ENCODE data around the gene CALML5.

The CALML5 gene

GRCh38 chr10:5532618-5533097 is 33.3 kb upstream of the CALML5 start:
- no peak for FAIRE-seq

- no peak for FAIRE-seq
Observed at GRCh38 chr10:5532307-5532605, 32.9 kb upstream of the CALML5 start.

GRCh38 chr10:5531558-5532306 is 32.4 kb upstream of the CALML5 start:
- no peak for FAIRE-seq

DNA sequence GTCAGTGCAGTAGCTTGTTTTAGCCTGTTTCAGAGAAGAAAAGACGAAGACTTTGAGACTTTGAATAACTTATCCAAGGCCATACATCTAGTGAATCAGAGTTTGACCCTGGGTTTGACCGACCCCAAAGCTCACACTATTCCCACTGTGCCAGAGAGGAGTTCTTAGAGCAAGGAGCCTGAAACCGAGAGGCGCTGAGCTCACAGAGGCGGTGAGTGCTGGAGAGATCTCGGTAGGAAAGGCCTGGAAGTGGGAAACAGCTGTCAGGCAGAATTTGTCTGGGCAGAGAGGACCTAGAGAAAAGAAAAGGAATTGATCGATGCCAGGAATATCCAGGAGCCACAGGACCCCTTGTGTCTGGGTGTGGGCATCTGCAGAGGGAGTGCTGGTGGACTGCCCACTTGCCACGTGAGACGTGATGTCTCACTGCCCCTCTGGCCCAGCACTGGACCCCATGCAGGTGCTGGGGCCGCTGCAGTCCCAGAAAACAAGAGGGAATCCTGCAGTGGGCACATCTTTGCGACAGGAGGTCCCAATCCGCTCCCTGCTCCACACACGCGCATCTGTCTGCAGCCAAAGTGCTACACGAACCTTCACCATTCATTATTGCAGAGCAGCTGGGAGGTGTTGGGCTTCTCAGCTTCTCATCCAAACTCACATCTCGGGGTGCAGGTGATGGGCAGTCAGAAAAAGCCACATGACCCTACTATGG is 31.6 kb upstream of the CALML5 start:
- no peak for FAIRE-seq

GRCh38 chr10:5530412-5530806 is 31.0 kb upstream of the CALML5 start:
- no peak for FAIRE-seq

- FAIRE-seq, result no peak
Observed at GRCh38 chr10:5529702-5530411, 30.5 kb upstream of the CALML5 start.

DNA sequence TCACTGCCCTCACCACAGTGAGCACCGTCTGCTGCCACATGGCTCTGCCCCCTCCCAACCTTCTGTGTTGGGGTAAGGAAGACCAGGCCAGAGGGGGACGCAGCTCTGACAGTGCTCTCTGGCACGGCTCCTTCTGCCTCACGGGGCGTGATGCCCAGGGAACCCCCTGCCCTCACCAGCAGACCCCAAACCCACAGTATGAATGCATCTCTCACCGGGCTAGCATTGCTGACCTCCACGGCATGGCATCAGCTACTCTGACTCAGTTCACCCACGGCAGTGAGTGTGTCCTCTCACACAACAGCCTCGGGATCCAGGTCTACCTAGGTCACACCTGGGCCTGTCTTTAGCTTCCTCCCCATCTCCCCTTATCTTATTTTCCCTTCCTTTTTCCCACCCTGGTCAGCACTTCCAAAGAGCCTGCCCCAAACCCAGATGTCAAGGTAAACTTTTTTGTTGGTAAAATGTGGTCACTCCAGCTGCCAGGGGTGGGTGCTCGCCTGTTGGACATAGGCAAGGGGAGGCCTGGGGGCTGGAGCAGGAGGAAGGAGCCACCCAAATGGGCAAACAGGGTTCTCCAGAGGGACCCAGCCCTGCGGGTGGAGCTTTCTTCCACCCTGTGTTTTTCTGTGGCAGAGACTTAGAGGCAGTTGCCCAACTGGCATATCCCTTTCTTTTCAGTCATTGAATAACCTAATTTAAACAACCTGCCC is 29.8 kb upstream of the CALML5 start:
- FAIRE-seq, result no peak

GRCh38 chr10:5527332-5528200 is 28.2 kb upstream of the CALML5 start:
- FAIRE-seq, result no peak

DNA sequence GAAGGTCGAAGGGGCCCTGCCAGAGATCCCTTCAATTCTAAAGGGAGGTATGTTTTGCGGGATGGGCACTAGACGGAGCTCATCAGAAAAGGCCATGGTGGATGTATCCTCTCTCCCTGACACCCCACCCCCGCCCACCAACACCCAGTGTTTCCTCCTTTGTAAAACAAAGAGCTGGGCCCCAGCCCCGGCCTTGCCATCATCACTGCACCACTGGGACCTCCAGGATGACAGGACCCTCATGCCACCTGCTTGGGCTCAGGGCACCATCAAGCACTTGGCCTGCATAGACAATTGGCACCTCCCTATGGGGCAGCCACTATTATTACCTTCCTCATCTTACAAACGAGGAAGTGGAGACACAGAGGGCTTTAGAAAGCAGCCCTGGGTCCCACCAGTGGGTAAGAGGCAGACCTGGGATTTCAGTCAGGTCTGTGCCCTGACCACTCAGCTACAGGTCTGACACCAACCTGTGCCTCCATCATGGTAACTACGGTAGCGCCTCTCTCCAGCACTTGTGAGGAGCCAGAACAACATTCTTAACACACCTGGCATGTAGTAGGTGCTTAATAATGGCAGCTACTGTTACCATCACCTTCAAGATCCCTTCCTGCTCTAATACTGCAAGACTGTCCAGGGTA is 27.4 kb upstream of the CALML5 start:
- FAIRE-seq, result no peak

DNA sequence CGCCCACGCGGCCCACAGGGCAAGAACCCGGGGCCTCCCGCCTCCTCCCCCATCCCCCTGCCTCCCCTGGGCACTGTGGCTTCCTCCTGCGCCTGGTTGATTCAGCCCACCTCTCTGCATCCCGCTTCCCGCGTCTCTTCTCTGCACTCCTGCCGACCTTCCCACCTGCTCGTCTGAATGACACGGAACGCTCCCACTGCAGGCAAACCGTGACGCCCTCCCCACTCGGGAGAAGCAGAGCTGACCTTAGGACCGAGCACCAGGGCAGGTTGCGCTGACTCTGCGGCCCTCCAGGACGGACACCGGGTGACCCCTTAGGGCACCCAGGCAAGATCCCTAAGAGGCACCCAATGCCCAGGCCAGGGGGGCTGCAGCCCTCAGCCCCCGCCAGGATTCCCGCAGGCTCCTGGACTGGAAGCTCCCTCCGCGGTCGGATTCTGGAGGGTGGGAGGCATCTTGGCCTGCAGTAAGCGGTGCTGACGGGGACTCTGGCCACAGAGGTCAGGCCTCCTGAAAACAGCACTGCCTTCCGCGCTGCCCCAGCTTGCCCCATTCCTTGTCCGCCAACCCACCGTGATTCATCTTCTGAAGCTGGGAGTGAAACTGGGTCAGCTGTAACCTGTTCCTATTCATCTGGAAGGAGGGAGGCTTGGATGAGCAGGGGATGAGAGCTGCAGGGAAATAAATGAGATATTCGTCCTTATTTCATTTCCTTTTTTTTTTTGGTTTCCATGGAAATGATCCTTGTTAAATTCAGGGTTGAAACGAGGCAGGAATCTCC is 26.4 kb upstream of the CALML5 start:
- FAIRE-seq, result no peak

- no peak for FAIRE-seq
Observed at GRCh38 chr10:5524641-5525560, 25.5 kb upstream of the CALML5 start, which contains the start of gene CALML3. Gene CALML3 (plus strand): TSS chr10:5524961. CDS start chr10:5525086, 125 bp downstream.

DNA sequence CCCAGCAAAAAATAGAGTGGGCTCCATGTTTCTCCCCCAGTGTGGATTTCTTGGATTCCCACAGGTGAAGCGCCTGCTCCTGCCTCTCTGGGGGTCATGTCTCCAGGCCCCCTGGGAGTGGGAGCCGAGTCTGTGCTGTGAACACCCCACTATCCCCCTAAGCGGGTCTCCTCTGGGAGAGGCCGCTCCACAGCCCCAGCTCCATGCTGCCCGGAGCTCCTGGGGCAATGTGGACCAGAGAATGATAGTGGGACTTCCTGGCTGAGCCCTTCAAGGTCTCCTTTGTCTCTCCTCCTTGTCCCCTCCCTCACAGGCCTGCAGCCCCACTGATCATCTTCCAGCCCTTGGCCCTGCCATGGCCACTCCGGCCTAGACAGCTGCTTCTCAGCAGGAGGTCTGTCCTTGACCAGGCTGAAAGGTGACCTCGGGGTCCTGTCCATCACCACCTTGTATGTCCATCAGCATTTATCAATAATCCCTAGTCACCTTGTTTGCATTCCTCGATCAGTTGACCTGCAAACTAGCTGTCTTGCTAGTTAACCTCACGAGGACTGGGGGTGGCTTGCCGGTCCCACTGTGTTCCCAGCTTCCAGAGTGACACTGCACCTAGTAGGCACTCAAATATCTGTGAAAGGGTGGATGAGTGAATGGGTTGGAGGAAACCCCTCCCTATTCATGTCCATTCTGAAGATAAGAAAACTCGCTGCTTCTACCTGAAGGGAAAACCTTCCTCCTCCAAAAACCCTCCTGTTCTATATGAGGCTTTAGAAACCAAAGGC is 24.6 kb upstream of the CALML5 start:
- no peak for FAIRE-seq

DNA sequence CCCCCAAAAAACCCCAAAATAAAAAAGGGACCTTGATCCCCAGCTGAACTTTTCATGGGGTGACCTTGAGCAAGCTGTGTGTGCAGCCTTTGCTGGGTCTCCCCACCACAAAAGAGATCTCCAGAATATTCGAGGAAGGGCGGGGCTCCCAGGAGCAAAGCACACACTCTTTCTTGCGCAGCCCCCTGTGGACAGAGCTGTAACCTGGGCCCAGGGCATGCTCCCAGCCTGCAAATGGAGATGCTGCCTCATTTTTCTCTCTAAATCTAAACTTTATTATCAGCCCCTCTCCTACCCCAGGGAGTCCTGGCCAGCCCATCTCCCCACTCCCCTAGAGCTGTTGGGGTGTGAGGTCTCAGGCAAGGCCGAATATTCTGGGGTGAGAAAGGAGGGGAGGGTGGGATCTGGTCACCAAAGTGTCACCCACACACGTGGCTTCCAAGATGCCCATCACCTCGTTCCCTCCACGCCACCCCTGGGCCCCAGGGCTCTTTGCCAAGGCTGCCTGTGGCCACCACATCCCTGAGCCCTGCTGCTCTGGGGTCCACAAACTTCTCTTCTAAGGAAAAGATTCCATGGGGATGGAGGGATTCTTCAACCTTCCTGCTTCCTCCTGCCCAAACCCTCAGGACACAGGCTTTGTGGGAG is 23.7 kb upstream of the CALML5 start:
- no peak for FAIRE-seq

DNA sequence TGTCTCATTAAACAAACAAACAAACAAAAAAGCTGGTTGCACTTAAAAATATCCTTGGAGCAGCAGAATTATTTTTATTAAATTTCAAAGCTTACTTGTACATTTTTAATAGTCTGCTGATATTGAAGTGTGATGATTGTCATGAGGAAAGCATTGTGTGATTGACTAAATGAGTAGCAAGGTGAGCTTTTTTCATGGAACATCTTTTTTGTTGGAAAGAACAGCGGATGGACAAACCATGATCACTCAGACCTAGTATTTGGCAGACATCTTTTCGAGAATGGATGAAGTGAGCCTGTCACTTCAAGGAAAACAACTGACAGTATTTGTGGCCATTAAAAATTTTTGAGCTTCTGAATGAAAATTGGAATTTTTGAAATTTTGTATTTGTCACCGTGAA is 19.7 kb upstream of the CALML5 start:
- FAIRE-seq, result no peak

DNA sequence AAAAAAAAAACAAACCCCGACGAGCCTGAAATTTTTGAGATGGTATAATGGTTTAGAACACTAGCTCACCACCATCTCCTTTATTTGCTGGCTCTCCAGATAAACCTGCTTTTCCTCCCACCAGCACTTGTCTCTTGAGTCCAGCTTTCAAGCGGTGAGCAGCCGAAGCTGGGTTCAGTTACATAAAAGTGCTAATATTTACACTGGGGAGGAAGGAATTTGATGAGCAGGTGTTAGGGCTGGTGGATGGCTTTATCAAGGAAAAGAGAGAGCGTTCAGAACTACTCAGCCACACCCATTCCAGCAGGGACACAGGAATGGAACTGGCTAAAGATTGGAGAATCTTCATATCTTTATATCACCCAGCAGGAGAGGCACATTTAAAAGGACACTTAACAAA is 18.8 kb upstream of the CALML5 start:
- no peak for FAIRE-seq

DNA sequence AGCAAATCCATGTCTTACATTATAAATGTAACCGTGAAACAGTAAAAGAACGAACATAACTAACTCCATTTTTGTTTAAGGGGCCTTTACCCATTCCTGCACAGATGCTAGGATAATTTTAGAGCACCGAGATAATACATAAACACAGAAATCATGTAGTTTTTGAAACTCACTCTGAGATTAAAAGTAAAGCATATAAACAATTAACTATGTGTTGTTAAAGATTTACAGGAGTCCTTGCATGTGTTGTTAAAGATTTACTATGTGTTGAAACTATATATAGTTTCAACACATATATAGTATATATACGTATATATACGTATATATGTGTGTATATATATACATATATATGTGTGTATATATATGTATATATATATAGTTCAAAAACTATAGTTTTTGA is 18.2 kb upstream of the CALML5 start:
- no peak for FAIRE-seq

DNA sequence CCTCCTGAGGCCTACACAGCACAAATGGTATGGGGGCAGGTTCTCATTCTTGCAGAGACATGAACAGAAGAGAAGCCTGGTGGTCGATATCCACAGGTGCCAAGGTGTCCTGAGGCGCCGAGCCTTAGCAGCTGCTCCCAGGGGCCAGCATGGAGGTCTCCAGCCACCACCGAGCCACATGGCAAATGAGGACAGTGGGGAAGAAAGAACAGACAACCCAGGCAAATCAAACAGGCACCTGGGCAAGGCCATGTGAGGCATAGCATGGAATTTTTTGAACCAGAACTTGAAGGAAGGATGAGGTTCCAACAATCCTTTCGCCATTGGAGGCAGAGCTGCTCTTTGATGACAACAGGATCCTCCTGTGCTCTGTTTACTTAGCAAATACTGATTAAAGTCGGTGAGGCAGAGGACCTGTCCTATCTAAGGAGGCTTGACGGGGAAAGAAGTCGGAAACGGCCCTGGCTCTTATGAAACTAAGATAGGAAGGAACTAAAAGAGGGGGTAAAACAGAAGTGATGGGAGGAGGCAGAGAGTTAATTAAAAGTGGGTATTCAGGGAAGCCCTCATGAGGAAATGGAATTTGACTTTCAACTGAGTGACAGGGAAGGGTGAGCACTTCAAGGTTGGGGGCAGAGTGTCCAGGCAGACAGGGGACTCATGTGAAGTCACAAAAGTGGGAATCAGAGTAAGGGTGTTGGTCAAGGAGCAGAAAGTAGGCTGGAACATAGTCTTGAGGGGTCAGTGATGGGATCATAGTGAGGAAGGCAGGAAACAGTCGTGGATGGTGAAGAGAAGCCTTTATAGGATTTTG is 16.8 kb upstream of the CALML5 start:
- FAIRE-seq, result no peak

All from TTC549 (cell line).